GM19035 (cell line): ENCODE results near the gene SFT2D2.

ENCODE experiments used
- ATAC-seq: cut with Tn5 transposase; IDR thresholded peaks from one replicate; pipeline ENCODE4 v1.9.1; 2021; ENCODE audit not compliant: unreplicated experiment

Gene SFT2D2

DNA sequence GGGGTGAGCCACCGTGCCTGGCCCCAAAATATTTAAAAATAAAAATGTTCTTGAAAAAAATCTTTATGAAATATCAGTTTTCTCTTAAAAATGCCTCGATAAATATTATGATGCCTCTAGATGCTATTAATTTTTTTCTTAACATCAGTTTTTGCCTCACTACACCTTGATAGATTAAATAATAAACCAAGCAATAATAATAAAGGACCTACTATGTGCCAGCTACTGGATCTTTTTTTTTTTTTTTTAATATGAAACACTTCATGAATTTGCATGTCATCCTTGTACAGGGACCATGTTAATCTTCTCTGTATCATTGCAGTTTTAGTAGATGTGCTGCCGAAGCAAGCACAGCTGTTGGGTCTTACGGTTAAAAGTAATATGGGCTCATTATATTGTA lies 37.3 kb downstream of the SFT2D2 start:
- ATAC-seq: no peak

DNA sequence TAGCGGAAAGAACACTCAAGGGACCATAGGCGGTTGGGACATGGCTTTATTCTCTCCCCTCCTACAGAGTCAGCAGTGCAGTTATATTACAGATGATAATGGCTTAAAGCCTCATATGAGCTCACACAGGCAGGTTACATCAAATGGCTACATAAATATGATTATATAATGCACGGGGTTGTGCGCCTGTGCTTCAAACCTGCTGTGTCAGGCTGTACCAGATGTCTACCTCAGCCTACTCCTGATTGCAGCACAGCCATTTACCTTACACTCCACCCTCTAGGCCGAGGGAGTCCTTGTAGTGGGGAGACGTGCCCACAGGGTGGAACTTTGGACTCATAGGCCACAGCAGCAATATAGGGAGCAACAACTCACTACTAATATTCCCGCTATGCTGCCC lies 38.5 kb downstream of the SFT2D2 start:
- ATAC-seq: no peak

DNA sequence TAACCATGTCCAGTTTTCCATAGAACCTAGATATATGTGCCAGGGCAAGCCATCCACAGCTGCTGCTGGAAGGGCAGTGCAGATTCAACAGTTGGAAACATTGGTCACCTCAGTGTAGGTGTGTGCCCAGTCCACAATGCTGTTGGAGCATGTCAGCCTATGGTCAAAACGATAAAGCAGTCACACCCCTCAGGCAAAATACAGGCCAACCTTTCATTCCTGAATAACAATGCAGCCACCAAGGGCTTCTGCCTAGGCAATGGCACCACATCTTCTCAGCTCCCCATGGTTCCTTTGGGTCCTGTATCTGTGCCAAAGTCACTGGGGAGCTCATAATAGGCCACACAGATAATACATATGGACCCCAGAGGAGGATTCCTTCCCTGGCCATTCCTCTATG lies 39.8 kb downstream of the SFT2D2 start:
- no peak for ATAC-seq

DNA sequence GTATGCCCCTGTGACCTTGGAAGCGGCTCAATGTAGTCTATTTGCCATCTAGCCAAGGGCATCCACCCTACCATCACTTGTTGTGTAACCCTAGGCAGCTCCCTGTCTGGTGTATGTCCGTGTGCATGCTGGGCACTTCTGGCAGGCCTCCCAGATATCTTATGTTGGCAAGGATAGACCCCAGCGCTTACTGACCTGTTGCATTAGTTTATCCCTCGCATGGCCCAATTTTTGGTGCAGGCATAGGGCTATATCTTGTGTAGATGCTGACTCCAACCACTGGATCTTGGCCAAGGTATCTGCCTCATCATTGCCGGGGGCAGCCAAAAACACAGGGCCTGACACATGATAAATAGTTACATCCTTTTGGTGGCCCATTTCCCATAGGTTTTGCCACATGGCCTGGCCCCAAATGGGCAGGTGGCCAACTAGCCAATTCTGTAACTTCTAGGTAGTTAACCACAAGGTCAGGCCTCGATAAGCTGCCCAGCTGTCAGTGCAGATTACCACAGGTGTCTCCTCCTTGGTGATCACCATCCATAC lies 40.9 kb downstream of the SFT2D2 start:
- no peak for ATAC-seq

DNA sequence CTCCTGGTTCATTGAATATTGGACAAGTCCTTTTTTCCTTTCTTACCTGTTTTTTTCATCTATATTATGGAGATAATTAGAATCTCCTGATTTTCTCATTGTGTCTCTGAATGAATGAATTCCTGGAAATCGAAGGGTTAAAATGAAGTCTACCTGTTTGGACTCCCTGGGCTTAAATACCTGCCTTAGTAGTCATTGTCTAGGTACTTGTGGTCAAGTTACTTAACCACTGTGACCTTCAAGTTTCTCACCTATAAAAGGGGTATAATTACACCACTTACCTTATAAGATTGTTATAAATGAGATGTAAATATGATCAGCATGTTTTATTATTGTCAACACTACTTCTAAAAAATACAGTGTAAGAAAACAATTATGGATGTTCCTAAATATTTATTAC lies 45.8 kb downstream of the SFT2D2 start:
- ATAC-seq: no peak

DNA sequence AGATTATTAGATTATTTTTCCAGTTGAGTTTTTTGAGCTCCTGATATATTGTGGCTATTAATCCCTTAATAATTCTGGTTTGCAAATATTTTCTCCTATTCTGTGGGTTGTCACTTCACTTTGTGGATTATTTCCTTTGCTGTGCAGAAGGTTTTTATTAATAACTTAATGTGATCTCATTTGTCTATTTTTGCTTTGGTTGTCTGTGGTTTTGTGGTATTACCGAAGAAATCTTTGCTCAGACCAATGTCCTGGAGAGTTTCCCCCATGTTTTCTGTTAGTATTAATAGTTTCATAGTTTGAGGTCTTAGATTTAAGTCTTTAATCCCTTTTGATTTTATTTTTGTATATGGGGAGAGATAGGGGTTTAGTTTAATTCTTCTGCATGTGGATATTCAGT lies 47.8 kb downstream of the SFT2D2 start:
- no peak for ATAC-seq

DNA sequence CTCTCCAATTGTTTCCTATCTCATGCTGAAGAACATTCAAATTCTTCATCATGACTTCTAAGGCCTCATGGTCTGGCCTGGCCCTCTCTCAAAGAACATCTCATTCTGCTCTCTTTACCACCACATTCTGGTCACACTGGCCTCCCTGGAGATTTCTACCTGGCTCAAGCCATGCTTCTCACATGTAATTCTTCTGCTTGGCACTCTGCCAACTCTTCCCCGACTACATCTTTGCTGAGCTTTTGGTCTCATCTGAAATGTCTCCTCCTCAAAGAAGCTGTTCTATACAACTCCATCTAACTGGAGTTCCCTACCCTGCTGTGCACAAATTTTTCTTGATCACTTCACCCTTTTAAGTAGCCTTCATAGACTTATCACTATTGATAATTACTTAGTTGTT lies 53.4 kb downstream of the SFT2D2 start:
- no peak for ATAC-seq

DNA sequence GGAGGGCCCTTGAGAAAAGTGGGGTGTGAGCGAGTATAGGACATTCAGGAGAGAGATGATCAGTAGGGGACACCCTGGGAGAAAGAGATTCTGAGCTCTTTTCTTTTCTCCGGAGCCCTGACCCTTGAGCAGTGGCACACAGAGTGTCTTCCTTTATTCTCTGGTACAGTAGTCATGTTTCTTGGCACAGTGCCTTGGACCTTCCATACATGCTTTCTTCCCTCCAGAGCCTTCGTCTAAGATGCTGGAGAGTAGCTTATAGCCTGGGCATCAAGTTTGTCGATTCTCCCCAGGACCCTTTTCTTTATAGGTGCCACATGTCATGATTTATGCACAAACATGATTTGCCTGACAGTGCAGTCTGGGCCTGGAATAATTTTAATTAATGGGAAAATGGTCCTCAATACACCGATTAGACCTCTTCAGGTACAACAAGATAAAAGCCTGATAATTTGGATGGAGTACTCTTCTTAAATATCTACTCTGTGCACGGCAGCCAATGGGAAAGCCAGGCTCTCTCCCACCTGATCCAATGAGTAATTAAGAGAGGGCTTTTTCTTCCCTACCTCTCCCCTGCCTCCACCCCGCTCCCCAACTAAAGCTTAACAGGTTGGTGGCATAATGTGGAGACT lies 54.6 kb downstream of the SFT2D2 start, which contains the start of gene TBX19:
TSS of gene TBX19 (plus strand) at position 582 of the 632 bp plus-strand sequence. CDS start 214 bp downstream, outside the sequence.
- no peak for ATAC-seq

DNA sequence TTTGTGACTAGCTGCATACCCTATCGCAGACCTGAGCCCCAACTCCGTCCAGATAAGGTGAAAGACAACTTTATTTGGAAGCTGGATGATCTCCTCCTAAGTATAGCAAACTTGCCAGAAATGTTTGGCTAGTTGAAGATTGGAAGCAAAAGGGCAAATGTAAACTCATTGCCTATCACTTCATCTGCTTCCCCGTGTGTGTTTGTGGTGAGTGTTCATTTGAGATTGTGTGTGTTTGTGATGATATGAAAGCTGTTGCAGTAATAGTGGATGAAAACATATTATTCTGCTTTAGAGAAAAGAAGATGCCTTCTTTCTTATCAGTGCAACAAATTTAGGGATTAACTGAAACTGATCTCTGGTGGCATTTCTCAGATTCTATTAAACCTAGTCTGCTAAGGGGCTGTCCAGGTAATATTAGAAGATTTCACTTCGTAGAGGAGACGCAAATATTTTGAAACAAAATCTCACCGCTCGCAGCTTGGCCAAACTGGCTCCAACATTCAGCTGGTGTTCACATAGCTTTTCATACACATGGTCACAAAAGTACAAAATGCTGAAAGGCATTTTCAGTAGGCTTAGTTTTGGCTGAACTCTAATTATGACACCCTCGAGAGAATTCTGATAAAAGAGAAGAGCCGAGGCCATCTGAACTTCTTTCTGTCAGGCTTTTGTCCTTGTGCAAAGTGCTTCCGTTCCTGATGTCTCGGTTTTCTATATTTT lies 56.0 kb downstream of the SFT2D2 start:
- ATAC-seq: no peak

DNA sequence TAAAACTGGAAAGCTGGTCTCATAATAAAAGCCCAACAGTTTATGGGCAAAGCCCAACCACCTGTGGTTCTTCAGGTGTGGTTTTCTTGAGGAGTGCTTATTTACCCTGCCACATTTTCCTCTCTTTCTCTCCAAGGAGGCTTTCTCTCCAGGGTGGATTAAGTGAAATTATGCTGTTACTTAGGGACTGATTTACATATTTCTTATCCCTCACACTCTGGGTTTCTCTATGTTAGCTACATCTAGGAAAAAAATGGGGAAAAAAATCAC lies 59.7 kb downstream of the SFT2D2 start:
- ATAC-seq: no peak

DNA sequence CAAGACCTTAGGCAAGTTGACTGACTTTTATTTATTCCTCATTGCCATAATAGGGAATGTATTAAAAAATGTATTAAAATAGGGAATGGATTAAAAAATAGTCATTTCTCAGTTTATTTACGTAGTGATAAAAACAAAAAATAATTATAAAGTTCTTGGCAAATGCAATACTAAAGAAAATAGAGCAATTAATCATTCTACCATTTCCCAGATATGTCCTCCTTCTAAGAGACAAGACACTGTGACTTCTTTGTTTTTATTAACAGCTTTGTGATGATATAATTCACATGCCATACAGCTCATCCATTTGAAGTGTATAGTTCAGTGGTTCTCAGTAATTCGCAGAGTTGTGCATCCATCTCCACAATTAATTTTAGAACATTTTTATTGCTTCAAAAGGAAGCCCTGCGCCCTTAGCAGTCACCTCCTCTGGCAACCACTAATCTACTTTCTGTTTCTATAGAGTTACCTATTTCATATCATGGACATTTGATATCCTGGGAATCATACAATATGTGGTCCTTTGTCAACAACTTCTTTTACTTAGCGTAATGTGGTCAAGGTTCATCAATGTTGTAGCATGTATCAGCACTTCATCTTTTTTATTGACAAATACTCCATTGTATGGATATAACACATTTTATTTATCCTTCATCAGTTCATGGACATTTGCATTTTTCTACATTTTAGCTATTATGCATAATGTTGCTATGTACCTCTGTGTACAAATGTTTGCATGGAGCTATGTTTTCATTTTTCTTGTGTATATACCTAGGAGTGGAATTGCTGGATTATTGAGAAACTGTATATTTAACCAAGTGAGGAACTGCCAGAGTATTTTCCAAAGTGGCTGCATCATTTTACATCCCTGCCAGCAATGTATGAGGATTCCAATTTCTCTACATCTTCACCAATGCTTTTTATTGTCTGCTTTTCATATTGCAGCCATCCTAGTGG lies 60.4 kb downstream of the SFT2D2 start:
- ATAC-seq: no peak

DNA sequence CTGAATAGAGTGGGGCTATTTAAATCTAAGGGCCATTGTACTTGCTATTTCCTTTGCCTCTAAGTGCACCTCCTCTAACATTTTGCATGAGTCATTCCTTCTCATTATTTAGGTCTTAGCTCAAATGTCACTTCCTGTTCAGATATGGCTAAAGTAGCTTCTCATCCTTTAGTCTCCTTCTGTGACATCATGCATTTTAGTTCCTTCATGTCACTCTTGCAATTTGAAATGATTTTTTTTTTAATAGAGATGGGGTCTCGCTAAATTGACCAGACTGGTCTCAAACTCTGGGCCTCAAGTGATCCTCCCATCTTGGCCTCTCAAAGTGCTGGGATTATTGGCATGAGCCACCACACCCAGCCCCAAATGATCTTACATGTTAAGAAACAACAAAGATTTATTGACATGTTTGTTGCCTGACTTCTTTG lies 61.4 kb downstream of the SFT2D2 start:
- ATAC-seq: no peak

DNA sequence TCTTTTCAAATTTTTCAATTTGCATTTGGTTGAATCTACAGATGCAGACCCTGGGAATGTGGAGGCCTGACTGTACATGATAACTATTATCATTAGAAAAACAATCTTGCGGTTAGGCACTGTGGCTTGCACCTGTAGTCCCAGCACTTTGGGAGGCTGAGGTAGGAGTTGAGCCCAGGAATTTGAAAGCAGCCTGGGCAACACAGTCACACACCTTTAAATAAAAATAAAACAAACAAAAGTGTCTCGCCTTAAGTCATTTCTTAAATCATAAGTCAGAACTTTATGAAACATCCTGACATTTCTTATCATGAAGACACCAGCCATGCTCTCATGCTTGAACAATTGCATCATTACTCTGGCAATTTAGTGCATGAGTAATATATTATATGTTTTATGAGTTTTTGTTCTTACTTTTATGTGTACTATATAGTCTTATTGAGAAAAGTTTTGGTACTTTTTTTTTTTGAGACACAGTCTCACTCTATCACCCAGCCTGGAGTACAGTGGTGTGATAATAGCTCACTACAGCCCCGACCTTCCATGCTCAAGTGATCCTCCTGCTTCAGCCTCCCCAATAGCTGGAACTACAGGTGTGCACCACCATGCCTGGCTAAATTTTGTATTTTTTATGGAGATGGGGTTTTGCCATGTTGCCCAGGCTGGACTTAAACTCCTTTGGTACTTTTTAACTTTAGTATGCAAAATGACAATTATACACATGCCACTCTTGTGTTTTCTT lies 62.7 kb downstream of the SFT2D2 start:
- ATAC-seq: no peak

DNA sequence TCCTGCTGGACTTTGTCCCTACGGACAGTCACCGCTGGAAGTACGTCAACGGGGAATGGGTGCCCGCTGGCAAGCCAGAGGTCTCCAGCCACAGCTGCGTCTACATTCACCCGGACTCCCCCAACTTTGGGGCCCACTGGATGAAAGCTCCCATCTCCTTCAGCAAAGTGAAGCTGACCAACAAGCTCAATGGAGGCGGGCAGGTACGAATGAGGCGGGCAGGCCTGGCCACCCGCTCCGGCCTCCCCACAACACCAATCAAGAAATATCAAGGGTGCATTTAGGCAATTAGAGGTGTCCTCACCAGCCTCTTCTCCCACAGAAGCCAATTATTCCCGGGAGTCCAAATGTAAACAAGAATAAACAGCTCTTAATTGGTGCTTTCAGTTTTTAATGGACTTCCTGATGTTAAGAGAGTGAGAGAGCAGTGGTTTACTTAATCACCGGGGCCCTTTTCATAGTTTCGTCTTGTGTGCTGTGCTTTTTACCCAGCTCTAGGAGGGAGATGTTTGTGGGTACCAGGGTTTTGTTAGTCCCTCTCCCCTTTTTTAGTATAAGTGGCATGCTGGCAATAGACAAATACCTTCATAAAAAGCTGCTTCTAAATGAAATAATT lies 65.5 kb downstream of the SFT2D2 start:
- ATAC-seq: no peak

DNA sequence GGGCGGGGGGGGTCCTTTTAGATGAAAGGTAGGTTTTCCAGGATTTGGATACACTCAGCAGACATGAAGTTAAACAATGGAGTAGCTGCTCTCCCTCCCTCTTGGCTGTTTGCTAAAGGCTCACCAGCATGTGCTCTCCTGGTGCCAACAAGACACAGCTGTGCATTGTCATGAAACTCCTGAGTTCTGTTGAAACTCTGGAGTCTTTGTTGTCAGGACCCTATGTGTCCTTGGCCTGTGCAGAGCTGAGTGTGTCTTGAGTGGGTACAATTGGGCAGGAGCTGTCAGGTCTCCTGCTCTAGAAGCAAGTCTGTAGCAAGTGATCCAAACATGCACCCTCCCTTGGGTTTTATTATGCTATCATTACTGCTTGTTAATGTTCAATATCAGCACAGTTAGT lies 67.6 kb downstream of the SFT2D2 start:
- ATAC-seq: no peak

DNA sequence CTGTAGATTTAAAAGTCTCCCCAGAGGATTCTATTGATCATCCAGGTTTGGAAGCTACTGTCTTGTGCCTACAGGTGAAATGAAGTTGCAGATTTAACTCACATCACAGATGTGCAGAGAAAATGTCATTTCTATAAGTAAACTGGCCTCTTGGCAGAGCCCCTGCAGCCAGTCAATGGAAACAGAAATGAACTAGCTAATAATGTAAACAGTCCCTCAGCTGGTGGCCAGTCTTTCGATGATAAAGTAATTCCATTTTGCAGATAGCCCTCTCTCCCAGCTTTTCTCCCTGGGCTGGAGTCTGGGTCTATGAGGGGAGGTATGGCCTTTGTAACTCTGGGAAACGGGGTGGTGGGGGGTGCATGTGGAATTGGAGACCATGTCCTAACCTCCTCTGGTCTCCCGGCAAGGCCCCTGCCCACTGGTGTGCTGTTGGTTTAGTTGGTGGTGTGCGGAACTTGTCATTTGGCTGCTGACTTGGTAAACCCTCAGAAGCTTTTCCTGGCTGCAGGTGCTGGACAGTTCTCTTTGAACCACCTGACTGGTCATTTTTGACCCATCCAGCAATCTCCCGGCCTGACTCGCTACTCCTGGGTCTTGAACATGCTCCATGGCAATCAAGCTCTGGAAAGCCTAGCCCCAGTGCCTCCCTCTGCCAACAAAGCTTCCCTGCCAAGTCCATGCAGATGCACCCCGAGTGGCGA lies 69.8 kb downstream of the SFT2D2 start:
- no peak for ATAC-seq

DNA sequence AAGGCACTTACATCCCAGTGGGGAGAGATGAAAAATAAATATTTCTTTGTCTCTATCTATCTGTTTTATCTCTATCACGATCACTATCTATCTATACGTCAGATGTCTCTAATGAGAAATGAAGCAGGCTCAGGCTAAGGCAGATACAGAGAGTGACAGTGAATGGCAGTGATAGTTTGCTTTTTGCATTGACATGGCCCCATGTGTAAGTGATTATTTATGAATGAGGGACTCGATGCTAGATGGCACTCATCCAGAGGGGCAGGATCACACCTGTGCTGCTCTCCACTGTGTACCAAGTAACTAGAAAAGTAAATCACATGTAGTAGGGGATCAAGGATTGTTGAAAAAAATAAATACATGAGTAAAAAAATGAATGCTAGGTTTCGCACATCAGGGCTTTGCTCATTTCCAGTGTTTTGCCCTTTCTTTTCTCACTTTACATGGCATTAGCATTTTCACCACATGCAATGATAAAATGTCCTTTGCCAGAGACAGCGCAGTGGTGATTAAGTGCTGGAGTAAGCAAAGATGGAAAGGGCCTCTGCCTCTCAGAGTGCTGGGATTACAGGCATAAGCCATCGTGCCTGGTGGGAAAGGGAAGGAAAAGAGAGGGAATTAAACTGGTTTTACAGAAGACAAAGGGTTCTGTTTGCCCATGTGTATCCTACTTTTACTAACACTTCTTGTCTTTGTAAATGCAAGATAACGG lies 71.4 kb downstream of the SFT2D2 start:
- no peak for ATAC-seq

DNA sequence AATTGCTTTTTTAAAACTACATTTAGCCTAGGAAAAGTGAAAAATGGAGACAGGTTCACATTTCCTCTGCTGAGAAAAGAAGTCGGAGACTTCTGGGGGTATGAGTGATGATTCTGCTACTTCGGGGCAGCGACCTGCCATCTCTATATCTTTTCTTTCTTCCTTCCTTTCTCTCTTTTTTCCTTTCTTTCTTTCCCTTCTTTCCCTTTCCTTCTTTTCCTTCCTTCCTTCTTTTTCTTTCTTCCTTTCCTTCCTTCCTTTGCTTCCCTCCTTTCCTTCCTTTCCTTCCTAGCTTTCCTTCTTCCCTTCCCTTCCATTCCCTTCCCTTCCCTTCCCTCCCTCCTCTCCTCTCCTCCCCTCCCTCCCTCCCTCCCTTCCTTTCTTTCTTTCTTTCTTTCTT lies 72.6 kb downstream of the SFT2D2 start:
- no peak for ATAC-seq

DNA sequence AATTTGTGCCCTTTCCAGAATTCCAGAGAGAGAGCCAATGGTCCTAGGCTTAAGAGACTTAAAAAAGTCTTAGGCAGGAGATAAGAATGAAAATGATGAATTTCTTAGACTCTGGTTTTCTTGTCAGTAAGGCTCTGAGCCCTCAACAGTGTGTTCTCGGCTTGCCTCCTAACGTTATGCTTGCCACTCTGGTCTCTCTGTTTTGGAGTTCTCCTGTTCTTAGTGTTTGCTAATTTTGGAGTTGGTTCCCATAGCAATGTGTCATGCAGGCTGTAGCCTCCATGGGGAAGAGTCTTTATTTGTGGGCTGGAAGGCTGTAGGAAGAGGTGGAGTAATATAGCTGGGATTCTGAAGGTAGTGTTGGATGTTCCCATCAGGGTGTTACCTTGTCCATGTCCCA lies 74.8 kb downstream of the SFT2D2 start:
- no peak for ATAC-seq
